ENCODE data around the gene MYH13. TPM values are rescaled to one million over a fixed set of nuclear protein-coding genes. Genes with fewer than 3 reads are reported as not detected.

Gene MYH13
- total RNA-seq, 2 donors from 2014 or later: 0.11 TPM; not detected in 1

DNA sequence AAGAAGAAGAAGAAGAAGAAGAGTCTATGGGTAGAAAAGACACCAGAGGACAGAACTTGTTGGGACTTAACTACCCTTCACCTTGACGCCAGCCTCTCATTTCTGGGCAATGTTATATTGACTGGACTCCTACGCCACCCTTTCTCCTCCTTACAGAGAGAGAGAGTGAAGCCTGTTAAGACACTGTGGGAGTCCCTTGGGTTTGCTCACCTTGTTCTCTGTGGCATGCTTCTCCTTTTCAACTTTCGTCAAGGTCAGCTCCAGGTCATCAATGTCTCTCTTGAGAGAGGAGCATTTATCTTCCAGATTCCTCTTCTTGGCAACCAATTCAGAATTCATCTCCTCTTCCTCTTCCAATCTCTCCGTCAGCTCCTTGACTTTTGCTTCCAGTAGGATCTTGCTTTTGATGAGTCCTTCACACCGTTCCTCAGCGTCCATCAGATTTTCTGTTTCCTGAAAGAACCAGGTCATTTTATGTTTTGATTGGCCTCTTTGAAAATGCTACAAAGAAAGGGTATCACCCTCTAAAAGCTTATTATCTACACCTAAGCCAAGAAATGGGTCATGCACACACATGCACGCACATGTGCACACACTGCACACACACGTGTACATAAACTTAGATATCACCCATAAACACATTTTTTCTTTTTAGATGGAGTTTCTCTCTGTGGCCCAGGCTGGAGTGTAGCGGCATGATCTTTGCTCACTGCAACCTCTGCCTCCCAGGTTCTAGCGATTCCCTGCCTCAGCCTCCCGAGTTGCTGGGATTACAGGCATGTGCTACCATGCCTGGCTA, 48.8 kb downstream of the MYH13 start:
- H3K4me3 ChIP-seq: no peak overlapping the region
- no peak for DNase-seq
- intact Hi-C loops (cut with DNase I): no loop called here
- TF ChIP-seq, protein P1, sequence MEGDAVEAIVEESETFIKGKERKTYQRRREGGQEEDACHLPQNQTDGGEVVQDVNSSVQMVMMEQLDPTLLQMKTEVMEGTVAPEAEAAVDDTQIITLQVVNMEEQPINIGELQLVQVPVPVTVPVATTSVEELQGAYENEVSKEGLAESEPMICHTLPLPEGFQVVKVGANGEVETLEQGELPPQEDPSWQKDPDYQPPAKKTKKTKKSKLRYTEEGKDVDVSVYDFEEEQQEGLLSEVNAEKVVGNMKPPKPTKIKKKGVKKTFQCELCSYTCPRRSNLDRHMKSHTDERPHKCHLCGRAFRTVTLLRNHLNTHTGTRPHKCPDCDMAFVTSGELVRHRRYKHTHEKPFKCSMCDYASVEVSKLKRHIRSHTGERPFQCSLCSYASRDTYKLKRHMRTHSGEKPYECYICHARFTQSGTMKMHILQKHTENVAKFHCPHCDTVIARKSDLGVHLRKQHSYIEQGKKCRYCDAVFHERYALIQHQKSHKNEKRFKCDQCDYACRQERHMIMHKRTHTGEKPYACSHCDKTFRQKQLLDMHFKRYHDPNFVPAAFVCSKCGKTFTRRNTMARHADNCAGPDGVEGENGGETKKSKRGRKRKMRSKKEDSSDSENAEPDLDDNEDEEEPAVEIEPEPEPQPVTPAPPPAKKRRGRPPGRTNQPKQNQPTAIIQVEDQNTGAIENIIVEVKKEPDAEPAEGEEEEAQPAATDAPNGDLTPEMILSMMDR (IDR thresholded peaks at IDR 0.05): no peak
- no peak overlapping the region for H3K27ac ChIP-seq
- H3K4me1 ChIP-seq: no peaks in the 10 kb centered on the region
- H3K9me3 ChIP-seq: no peaks in the 10 kb centered on the region
- H3K36me3 ChIP-seq: no peaks in the 10 kb centered on the region
- no peaks in the 10 kb centered on the region for H3K27me3 ChIP-seq
- no peak overlapping the region for H3K9ac ChIP-seq (ENCODE audit: low read depth in 2 of 2, low read length in 2 of 2)

GRCh38 chr17:10318535-10318934, 54.3 kb downstream of the MYH13 start:
- Histone ChIP-seq H3K4me3 (no peak overlapping the region), H3K36me3 (no peaks in the 10 kb centered on the region), H3K27me3 (no peaks in the 10 kb centered on the region), H3K9me3 (no peaks in the 10 kb centered on the region), H3K27ac (no peak overlapping the region), H3K4me1 (no peaks in the 10 kb centered on the region), H3K9ac (ENCODE audit: low read depth in 2 of 2, low read length in 2 of 2) (no peak overlapping the region)
- TF ChIP-seq, protein P1 (IDR thresholded peaks at IDR 0.05): no peak
- intact Hi-C loops (cut with DNase I): no loop called here
- DNase-seq: no peak

DNA sequence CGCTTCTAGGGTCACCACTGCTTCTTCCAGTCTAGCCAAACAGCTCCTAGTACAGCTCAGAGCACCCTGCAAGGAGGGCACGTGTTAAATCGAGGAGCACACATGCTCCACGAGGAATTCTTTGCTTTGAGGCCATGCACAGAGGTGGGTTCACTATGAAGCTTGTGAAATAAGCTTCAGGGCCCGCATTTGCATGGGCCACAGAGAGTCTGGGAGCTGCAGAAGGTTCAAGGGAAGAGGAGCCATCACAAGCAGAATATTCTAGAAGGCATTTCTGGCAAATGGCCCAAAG, 55.3 kb downstream of the MYH13 start:
- Histone ChIP-seq H3K36me3 (no peaks in the 10 kb centered on the region), H3K4me1 (no peaks in the 10 kb centered on the region), H3K27ac (no peak overlapping the region), H3K27me3 (no peaks in the 10 kb centered on the region), H3K9me3 (no peaks in the 10 kb centered on the region), H3K9ac (ENCODE audit: low read depth in 2 of 2, low read length in 2 of 2) (no peak overlapping the region), H3K4me3 (no peak overlapping the region)
- intact Hi-C loops (cut with DNase I): no loop called here
- TF ChIP-seq, protein P1 (IDR thresholded peaks at IDR 0.05): no peak
- DNase-seq: no peak

DNA sequence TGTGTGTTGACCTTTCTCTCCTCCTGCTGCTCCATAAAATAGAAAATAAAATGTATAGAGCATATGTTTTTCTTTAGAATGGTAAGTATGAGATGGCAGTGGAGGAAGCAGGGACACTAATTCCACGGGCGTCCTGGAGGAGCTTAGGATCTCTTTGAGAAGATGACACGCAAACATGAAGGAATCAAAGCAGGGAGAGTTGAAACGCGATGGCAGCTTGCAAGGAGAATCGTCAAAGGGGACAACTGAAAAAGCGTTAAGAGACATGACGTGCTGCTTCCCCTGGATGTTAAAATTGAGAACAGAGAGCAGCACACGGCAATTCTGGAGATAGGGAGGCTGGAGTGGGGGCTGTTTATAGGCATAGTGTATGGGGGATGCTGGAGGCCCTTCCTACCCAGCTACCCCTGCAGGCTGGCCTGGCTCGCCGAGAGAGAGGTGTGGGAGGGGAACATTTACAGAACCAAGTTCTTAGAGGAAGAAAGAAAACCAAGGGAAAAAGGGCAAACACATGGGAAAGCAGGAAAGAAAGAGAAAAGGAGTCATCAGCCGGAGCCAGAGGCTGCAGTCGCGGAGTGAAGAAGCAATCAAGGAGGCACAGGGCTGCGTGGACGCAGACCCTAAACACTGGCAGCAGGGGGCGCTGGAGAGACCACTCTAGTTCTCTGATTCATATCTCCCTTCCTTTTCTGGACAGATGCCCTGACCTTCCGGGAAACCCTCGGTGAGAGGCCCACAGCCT, 55.8 kb downstream of the MYH13 start:
- Histone ChIP-seq H3K9me3 (no peaks in the 10 kb centered on the region), H3K27me3 (no peaks in the 10 kb centered on the region), H3K4me1 (no peaks in the 10 kb centered on the region), H3K27ac (no peak overlapping the region), H3K36me3 (no peaks in the 10 kb centered on the region), H3K9ac (ENCODE audit: low read depth in 2 of 2, low read length in 2 of 2) (no peak overlapping the region), H3K4me3 (no peak overlapping the region)
- peak; percentile 71 for DNase-seq
- TF ChIP-seq, protein P1 (IDR thresholded peaks at IDR 0.05): peak; percentile 37
- intact Hi-C loops (cut with DNase I): no loop called here

DNA sequence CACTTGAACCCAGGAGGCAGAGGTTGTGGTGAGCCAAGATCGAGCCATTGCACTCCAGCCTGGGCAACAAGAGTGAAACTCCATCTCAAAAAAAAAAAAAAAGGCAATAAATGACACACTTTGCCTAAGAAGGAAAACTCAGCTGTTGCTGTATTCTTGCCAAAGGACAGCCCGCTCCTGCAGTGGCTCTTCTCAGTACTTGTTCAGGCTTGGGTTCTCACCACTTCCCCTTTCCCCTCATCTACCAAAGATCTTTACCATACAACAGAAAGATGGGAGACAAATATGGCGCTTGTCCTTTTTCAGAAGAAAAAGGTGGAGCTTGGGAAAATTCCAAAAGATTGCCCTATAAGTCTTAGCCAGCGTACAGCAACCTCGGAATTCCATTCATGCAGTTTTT, 58.5 kb downstream of the MYH13 start:
- Histone ChIP-seq H3K4me1 (no peaks in the 10 kb centered on the region), H3K4me3 (no peak overlapping the region), H3K27ac (no peak overlapping the region), H3K9me3 (no peaks in the 10 kb centered on the region), H3K27me3 (no peaks in the 10 kb centered on the region), H3K36me3 (no peaks in the 10 kb centered on the region), H3K9ac (ENCODE audit: low read depth in 2 of 2, low read length in 2 of 2) (no peak overlapping the region)
- intact Hi-C loops (cut with DNase I): no loop called here
- DNase-seq: no peak
- TF ChIP-seq, protein P1 (IDR thresholded peaks at IDR 0.05): no peak
